B cell (primary cell): ENCODE data around the gene TBC1D26.

Experiments
- CTCF ChIP-seq: fragments of 200-600 bp; IDR thresholded peaks from one replicate; pipeline ENCODE4 v1.8.0; 2022; ENCODE audit warnings: antibody characterized with exemption, mild to moderate bottlenecking
- EZH2 ChIP-seq: IDR thresholded peaks from 2 replicates; pipeline ENCODE4 v1.6.1; 2012; ENCODE audit warnings: borderline replicate concordance, low read depth, mild to moderate bottlenecking, moderate library complexity, low read length; ENCODE audit not compliant: insufficient read depth, poor library complexity, severe bottlenecking

DNA sequence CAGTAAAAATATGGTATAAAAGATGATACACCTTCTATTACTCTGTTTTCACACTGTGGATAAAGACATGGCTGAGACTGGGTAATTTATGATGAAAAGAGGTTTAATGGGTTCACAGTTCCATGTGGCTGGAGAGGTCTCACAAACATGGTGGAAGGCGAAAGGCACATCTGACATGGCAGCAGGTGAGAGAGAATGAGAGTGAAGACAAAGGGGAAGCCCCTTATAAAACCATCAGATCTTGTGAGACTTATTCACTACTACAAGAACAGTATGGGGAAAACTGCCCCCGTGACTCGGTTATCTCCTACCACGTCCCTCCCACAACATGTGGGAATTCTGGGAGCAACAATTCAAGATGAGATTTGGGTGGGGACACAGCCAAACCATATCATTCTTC, 45.6 kb downstream of the TBC1D26 start:
- no peak for TF ChIP-seq CTCF
- no peak for TF ChIP-seq EZH2
